HG03575 (cell line): ENCODE results near the gene ODF4.
A peak's percentile ranks its signal among the peaks of the same experiment; 100 is the strongest.
"Not testable (repeated sequence)": the region's sequence is repeated elsewhere in the genome, so short reads cannot be mapped to it uniquely, and the experiment has no call there.

ENCODE experiments used
- ATAC-seq: cut with Tn5 transposase; IDR thresholded peaks from one replicate; pipeline ENCODE4 v1.9.1; 2021; ENCODE audit not compliant: unreplicated experiment, insufficient number of reproducible peaks, low FRiP score; ENCODE audit errors: extremely low read depth

The ODF4 gene

DNA sequence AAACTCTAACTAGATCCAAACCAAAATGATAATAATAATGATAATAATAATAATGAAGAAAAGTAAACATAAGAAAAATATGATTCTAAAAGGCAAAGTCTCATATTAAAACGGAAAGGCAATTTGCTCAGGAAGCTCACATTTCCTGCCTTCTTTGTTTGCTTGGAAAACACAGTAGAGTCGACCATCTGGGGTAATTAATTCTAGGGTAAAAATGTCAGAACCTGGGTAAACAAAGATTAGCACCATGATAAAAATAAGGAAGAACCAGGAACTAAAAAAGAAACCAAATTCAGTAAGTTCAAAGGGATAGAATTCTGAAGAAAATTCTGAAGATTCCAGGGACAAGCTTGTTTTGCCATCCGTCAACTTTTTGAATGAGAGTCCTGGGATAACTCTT is 20.6 kb downstream of the ODF4 start:
- no peak for ATAC-seq

DNA sequence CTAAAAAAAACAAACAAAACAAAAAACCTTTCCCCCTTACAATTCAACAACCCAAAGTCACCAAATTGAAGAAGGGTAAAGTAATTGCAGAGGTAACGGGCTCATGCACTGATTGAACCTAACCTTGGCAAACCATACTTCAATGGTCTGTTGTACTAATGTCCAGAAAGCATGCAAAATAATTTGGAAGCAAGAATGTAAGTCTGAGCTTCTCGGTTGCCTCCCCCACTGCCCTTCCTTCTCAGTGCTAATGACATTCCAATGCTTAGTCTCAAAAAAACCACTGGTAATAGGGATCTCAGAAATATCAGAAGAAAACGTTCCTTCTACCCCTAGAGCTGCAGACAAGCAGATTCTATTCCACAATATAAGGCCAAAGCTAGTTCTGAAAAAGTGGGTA is 21.1 kb downstream of the ODF4 start:
- ATAC-seq, result no peak

DNA sequence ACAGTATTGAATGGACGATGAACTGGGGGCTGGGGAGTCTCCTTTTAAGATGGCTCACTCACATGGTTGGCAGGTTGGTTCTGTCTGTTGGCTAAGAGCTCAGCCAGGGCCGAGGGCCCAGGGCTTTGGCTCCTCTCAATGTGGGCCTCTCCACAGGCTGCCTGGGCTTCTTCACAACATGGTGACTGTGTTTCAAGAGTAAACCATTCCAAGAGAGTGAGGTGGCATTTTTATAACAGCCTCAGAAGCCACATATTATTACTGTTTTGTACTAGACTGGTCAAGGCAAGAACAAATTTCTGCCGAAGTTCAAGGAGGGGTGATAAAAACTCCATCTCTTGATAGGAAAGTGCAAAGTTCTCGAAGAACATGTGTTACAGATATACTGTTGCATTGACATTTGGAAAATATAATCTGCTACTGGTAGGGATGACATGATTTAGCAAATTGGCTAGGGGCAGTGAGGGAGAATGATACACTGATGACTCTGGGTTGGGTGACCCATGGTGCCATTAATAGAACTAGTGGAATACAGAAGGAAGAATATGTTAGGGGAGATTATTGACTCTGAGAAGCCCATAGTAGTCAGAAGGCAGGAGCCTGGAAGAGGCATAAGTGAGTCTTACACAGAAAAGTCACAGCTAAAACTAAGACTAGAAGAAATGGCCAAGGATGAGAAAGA is 23.2 kb downstream of the ODF4 start:
- ATAC-seq, result no peak

DNA sequence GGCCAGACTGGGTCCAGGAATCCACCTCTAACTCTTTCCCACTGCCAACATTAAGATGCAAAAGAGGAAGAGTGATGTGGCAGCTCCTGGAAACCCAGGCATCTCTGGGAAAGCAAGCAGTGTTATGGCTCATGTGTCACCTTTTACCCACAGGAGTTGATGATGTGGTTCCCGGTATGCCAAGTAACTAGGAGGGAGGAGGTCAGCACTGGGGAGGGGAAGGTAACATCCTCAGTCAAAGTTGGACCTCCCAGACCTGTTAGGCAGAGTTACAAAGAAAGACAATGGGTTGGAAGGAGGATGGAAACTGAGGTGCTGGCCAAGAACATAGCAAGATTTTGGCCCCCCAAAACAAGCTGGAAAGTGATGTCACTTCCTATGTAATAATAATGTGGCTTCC is 25.5 kb downstream of the ODF4 start:
- ATAC-seq, result no peak

DNA sequence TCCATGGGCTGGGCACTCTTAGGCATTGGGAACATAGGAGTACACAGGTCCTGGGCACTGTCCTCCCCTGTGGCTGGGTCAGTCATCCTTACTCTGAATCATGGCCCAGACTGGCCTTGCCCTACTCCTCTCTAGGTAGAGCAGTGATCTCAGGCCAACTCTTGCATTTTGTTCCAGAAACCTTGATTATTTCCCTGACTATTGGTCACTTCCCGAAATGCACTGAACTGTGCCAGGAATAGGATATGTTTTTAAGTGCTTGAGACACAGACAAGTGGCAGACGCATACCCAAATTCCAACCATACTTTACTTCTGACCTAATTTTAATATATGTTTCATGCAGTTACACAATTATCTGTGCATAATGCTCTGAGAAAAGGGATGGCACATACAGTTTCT is 26.6 kb downstream of the ODF4 start:
- no peak for ATAC-seq

DNA sequence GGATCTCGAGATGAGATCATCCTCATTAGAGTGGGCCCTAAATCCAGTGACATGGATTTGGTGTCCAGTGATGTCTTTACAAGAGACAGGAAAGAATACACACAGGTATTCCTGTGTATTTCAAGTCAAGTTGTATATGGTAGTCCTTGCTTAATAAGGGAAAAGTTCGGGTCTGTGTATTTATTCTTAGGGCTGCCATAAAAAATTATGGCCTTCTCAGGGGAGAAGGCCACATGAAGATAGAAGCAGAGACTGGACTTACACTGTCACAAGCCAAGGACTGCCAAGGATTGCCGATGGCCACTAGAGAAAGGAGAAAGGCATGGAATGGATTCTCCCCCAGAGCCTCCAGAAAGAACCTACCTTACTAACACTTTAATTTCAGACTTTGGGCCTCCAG is 28.6 kb downstream of the ODF4 start:
- ATAC-seq, result no peak

DNA sequence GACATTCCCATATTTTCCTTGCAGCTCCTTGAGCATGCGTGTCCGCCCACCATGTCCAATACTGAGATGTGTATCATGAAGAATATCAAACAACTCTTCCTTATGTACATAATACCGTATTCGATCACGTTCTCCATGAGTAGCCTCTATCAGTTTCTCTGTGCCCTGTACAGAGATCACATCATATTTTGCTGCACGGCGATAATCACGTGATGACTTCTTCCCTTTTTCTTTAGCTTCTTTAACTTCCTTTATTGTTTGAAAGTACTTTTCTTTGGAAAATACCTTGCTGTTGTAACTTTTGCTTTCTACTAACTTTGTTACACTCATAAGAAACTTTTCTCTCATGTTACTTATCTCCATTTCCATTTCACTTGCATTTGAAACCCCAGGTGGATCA is 30.3 kb downstream of the ODF4 start:
- no peak for ATAC-seq

DNA sequence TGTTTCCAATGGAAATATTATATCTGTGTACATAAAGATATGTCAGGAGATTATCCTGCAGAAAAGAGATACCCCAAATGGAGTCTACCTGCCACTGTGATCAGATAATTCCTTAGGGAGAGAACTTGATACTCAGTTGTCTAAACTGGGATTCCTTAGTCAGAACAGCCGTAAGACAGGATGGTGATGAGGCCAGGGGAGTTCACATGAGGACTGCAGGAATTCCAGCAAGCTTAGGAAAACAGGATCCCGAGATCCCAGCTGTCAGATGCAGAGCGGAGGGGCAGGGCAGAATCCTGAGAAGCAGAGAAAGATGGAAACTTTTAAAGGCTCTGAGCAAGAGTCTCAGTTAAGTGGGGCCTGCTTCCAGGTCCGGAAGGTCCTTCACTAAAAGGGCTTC is 32.1 kb downstream of the ODF4 start:
- ATAC-seq, result no peak

DNA sequence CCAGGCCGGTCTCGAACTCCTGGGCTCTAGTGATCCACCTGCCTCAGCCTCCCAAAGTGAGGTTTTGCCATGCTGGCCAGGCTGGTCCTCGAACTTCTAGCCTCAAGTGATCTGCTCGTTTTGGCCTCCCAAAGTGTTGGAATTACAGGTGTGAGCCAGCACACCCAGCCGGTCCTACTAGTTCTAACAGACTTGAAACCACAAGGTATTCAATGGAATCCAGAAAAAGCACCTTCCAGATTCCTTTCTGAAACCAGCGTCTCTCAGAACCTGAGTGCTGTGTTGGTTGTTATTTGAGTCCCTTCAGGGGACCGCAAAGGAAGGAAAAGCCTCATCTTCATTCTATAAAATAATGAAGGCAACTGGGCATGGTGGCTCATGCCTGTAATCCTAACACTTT is 32.8 kb downstream of the ODF4 start:
- no peak for ATAC-seq

DNA sequence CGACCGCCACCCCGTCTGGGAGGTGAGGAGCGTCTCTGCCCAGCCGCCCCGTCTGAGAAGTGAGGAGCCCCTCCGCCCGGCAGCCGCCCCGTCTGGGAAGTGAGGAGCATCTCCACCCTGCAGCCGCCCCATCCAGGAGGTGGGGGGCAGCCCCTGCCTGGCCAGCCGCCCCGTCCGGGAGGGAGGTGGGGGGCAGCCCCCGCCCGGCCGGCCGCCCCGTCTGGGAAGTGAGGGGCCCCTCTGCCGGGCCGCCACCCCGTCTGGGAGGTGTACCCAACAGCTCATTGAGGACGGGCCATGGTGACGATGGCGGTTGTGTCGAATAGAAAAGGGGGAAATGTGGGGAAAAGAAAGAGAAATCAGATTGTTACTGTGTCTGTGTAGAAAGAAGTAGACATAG is 34.2 kb downstream of the ODF4 start:
- not testable (repeated sequence) for ATAC-seq

DNA sequence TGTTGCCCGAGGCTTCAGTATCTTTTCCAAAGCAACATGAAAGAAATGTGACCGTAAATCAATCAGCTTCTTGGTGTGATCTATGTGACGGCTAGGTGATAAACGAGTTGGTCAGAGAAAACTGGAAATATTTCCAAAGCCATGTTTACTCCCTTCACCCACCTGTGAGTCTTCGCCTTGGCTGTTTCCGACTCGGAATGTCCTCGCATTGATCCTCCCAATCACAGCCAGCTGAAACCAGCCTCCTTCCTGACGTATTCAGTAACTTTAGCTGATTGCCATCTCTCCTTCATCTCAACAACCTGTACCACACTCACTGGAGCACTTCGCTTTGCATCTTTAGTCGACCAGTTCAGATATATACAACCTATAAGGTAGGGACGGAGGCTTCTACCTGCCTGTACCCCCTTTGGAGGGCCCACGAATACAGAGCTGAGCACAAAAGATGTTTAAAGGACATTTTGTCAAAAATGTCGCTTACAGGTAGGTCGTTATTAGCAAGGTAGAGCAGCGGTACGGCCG is 36.2 kb downstream of the ODF4 start:
- no peak for ATAC-seq

DNA sequence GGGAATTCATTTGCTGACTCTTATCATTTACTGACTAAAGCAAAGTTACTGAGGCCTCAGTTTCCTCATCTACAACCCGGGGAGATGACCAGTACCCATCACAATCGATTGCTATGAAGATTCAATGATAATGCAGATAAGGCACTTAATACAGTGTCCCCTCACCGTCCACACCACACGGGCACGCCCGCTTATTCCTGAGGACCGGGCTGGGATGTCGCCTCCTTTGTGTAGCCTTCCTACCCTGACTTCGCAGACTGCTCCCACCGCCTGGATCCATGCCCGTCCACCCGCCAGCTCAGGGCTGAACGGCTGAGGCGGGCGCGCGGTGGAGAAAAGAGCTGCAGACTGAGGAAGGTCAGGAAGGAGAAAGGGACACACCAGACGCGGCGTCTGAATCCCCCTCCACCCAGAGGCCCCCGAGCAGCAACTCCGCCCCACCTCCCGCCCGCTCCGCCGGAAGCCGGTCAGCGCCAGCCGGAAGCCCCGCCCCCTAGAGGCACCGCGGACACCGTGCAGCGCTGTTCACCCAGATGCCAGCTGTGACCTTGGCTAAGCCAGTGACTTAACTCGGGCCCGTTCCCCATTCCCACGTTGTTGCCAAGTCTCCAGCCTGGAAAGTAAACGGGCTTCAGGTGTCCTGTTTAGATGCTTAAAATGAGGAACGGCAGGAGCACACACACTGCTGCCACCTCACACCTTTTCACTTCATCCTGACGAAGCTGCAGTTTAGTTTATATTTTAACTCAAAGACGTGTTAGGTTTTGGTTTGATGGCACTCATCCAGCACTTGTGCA is 36.8 kb downstream of the ODF4 start, which contains the start of gene KRABD2:
KRABD2 (minus strand) TSS at position 434 of the 797 bp plus-strand sequence.
- no peak for ATAC-seq

DNA sequence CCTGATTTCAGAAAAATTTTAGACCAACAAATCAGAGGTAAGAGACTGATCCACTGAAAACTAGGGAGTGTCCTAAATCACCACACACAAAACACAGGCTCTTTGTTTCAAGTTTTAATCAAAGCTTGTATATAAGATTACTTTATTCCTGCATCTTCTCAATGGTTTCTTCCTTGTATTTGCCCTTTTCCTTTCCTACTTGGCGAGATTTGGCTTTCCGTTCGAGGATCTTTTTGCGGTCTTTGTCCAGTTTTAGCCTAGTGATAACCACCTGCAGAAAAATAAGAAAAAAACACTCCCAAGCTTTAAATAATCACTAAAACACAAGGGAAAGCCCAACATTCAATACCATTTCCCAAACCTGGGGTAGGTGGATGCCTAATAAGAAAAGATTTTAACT is 37.8 kb downstream of the ODF4 start:
- ATAC-seq, result no peak

DNA sequence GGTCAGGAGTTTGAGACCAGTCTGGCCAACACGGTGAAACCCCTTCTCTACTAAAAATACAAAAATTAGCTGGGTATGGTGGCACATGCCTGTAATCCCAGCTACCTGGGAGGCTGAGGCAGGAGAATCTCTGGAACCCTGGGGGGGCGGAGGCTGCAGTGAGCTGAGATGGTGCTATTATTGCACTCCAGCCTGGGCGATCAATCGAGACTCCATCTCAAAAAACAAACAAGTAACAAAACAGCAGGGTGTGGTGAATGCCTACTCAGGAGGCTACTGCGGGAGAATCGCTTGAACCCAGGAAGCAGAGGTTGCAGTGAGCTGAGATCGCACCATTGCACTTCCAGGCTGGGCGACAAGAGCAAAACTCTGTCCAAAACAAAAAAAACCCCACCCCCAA is 38.5 kb downstream of the ODF4 start:
- ATAC-seq, result not testable (repeated sequence)

DNA sequence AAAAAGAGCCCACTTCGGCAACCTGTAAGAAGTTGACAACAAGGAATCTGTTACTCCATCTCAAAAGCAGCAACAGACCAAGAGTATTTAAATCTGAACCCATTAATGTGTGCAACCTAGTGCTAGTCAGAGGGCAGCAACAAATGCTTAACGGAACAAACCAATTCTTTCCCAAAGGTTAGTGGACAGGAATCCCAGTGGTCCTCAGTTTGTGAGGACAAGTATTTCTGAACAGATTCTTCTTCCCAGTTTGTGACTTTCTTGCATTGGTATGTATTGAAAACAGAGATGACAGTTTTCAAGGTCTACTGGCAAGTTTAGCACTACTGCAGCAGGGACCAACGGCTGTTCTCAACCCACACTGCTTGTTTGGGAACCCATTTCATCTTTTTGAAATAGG is 40.4 kb downstream of the ODF4 start:
- ATAC-seq, result no peak

DNA sequence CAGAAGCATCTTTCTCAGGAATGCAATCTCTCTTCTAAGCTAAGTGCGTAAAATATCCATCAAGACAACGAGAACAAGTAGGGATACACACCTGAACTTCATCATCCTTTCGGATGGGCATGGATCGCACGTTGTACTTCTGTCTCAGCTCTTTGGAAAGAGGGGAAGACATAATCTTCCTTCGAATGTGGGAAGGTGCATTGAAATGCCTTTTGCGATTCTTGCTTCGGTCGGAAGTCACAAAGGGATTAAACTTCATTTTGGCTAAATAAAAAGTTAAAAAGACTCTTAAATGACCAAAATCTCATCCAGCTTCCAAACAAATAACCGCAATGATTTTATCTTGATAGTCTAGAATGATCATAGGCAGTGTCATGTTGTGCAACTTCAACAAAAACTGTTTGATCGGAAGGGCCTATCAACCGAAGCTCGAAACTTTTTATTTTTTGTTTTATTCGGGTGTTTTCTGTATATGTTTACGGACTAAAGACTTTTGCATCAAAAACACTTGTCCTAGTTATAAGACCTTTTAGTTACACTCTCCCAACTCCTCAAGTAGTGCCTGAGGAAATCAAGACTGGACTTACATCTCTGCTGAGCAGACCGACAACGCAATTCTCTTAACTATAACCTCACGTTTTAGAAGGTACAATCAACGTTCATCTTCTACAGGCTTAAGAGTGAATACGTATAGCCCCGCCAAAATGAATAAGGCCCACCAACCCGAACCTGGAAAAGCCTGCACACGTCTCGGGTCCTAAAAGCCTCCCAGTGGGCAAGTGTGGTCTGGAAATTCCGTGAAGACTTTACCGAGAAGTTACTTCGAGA is 42.6 kb downstream of the ODF4 start:
- ATAC-seq, result no peak

DNA sequence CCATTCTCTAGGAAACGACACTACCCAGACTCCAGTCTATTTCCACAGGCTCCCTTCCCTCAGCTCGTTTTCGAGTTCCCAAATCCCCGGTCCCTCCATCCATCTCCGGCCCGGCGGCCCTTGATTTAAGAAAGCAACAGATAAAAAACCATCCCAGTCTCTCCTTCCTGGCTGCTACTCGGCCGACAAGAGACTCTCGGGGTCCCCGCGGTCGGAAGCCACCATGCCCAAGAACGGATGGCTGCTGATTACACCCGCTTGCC is 43.2 kb downstream of the ODF4 start:
- ATAC-seq, result no peak

DNA sequence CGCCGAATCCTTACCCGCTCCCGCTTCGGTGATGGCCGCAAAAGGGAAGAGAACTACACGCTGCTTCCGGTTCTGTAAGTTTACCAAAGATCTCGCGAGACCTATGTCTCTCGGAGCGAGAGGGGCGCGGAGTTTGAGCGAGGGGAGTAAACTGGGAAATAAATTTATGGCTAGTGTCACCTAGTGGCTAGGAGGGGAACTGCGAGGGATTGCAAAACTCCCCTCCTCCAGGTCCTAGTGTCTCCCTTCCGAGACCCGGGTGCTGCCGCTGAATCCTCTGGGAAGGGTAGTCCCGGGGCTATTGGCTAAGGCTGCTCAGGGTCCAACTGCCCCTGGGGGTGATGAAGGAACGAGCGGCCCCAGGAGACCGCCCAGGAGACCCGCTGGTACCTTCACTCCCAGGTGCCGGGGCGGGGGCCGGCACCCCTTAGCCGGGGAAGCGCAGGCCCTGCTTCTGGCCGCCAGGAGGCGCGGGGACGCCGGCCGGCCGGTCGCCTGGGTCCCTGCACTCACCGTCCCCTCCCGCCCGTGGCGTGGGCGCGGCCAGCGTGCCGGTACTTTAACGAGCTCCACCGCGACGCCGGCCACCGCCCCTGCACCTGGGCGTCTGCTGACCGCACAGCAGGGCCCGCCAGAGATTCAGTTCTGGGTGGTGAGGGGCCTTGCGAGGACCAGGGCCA is 43.6 kb downstream of the ODF4 start, which contains the start of gene RPL26:
RPL26 (minus strand) TSS at position 51 of the 680 bp plus-strand sequence. CDS start 883 bp downstream, outside the sequence.
- ATAC-seq, result peak; percentile 82

DNA sequence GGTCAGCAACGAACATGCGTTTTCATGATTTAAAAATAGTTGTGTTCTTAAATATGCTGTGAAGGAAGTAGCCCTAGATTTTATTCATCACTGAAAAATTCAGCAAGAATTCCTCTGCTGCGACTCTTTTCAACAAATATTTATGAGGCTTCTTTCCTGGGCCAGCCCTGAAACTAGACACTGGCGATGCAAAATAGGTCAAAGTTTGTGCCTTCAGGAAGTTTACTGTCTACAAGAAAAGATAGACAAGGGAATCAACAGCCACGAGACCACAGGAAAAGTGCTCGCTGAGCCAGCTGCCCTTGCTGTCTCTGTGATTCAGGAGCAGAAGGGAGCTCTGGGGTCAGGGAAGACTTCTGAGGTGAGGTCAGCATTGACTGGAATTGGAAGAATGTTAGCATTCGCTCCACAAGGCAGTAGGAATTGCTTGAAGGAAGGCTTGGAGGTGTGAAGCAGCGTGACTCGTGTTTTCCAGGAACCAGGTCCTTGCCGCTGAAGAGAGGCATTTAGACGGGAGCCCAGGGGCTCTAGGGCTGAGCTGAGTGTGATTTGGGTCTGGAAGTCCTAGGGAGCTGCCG is 45.2 kb downstream of the ODF4 start:
- ATAC-seq, result no peak
